GM10266 (cell line): ENCODE data around the gene CYP2S1.
"Not testable (repeated sequence)": the region's sequence is repeated elsewhere in the genome, so short reads cannot be mapped to it uniquely, and the experiment has no call there.

Experiments used
- DNase-seq: peaks from one replicate; pipeline ENCODE4 v3.0.0; 2012; ENCODE audit errors: extremely low spot score
- TF ChIP-seq, protein P1 (sequence below): IDR thresholded peaks from 2 replicates; pipeline ENCODE4 v1.5.1; 2012; ENCODE audit warnings: mild to moderate bottlenecking, low read depth; ENCODE audit not compliant: control insufficient read depth, insufficient read depth; ENCODE audit errors: missing control alignments

Gene CYP2S1, protein sequence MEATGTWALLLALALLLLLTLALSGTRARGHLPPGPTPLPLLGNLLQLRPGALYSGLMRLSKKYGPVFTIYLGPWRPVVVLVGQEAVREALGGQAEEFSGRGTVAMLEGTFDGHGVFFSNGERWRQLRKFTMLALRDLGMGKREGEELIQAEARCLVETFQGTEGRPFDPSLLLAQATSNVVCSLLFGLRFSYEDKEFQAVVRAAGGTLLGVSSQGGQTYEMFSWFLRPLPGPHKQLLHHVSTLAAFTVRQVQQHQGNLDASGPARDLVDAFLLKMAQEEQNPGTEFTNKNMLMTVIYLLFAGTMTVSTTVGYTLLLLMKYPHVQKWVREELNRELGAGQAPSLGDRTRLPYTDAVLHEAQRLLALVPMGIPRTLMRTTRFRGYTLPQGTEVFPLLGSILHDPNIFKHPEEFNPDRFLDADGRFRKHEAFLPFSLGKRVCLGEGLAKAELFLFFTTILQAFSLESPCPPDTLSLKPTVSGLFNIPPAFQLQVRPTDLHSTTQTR

DNA sequence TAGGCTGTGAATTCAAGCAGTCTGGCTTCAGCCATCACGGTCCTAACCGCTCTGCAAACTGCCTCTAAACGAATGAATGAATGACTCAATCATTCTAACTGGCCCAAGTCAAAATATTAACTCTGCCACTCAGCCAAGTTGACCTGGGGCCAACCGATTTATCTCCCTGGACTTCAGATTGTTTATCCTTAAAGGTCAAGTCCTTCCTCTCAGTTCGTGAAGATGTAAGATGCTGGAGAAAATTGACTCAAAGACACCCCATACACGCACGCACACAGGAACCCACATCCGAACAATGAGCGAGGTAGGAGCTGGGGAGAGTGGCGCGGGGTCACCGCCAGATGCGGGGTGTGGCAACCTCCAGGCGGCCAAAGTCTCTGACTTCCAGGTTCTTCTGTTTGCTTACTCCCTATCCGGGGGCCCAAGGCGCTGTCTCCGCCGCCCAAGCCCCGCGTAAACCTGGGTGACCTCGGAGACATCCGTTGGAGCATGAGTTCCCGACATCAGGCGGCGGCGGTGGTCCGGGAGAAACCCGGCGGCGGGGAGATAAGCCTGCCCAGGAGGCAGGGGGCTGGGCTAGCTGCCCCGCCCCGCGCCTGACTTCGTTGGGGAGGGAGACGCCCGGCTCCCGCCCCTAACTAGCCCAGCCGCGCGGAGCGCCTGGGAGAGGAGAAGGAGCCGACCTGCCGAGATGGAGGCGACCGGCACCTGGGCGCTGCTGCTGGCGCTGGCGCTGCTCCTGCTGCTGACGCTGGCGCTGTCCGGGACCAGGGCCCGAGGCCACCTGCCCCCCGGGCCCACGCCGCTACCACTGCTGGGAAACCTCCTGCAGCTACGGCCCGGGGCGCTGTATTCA lies at the start of gene CYP2S1:
TSS of gene CYP2S1 (plus strand) at position 646 of the 856 bp plus-strand sequence. CDS start at position 692, 46 bp downstream.
- TF ChIP-seq, protein P1, sequence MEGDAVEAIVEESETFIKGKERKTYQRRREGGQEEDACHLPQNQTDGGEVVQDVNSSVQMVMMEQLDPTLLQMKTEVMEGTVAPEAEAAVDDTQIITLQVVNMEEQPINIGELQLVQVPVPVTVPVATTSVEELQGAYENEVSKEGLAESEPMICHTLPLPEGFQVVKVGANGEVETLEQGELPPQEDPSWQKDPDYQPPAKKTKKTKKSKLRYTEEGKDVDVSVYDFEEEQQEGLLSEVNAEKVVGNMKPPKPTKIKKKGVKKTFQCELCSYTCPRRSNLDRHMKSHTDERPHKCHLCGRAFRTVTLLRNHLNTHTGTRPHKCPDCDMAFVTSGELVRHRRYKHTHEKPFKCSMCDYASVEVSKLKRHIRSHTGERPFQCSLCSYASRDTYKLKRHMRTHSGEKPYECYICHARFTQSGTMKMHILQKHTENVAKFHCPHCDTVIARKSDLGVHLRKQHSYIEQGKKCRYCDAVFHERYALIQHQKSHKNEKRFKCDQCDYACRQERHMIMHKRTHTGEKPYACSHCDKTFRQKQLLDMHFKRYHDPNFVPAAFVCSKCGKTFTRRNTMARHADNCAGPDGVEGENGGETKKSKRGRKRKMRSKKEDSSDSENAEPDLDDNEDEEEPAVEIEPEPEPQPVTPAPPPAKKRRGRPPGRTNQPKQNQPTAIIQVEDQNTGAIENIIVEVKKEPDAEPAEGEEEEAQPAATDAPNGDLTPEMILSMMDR, result no peak
- no peak for DNase-seq

DNA sequence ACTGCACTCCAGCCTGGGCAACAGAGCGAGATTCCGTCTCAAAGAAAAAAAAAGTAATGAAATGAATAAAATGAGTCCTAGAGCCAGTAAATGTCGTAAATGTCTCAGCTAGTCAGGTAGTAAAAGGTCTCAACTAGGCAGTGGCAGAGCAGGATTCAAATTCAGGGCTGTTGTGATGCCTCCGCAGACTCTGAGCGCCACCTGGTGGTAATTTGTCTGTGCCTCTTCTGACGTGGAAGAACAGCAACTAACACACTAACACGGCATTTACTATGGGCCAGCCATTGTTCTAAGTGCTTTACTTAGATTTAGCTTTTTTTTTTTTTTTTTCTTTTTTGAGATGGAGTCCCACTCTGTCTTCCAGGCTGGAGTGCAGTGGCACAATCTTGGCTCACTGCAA lies 48.6 kb upstream of the CYP2S1 start:
- TF ChIP-seq, protein P1, result peak; percentile 85
- DNase-seq, result peak; percentile 68

DNA sequence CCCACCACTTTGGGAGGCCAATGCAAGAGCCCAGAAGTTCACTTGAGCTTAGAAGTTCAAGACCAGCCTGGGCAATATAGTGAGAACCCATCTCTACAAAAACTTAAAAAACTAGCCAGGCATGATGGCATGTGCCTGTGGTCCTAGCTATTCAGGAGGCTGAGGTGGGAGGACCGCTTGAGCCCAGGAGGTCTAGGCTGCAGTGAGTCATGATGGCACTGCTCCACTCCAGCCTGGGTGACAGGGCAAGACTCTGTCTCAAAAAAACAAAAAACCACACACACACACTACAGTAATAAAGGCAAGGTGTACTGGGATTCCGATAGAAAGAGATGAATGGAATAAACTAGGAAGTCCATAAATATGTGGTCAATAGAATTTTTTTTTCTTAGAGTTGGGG lies 43.2 kb upstream of the CYP2S1 start:
- TF ChIP-seq, protein P1, result no peak
- no peak for DNase-seq

DNA sequence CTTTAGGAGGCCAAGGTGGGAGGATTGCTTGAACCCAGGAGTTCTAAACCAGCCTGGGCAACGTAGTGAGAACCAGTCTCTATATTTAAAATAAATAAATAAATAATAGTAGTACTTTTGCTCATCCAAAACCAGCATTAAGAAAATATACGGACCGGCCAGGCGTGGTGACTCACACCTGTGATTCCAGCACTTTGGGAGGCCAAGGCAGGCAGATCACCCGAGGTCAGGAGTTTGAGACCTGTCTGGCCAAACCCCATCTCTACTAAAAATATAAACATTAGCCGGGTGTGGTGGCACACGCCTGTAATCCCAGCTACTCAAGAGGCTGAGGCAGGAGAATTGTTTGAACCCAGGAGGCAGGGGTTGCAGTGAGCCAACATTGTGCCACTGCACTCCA lies 42.0 kb upstream of the CYP2S1 start:
- not testable (repeated sequence) for DNase-seq

DNA sequence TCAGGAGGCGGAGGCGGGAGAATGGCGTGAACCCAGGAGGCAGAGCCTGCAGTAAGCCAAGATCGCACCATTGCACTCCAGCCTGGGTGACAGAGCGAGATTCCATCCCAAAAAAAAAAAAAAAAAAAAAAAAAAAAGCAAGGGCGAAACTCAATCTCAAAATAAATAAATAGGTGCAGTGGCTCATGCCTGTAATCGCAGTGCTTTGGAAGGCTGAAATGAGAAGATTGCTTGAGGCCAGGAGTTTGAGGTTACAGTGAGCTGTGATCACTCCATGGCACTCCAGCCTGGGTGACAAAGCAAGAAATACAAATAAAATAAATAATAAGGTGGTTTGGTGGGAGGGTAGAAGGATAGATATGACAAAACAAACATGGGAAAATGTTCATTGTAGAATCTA lies 39.0 kb upstream of the CYP2S1 start:
- TF ChIP-seq, protein P1, result no peak
- no peak for DNase-seq

DNA sequence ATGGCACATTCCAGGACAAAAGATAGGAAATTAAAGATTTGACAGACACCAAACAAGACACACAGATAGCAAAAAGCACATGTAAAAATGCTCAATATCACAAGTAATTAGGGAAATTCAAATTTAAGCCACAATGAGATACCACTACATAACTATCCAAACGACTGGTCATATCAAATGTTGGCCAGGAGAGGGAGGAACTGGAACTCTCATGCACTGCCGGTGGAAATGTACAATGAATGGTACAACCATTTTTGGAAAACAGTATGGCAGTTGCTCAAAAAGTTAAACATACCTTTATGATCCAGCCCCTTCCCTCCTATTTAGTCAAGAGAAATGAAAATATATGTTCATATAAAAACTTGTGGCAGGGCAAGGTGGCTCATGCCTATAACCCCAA lies 36.8 kb upstream of the CYP2S1 start:
- DNase-seq, result no peak
- TF ChIP-seq, protein P1, result no peak

DNA sequence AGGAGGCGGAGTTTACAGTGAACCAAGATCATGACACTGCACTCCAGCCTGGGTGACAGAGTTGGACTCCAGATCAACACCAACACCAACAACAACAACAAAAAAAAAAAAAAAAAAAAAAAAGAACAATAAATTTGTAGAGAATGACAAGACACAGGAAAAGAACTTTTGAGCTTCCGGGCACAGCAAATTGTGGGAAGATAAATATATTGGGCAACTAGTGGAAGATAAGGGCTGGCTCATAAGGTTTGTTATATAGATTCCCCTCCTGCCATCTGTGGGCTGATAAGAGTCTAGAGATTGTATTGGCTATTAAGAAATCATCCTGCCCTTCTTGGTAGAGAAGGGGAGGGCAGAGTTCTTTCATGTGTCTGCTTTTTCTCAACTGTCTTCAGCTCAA lies 33.1 kb upstream of the CYP2S1 start:
- TF ChIP-seq, protein P1, result no peak
- no peak for DNase-seq
